Nasal cavity respiratory epithelium epithelial cell of viscerocranial mucosa (primary cell): ENCODE data around the gene PCBP3. TPM values are rescaled to one million over a fixed set of nuclear protein-coding genes. Genes with fewer than 3 reads are reported as not detected.

Source experiments
- total RNA-seq: library from RNA; depleted of rRNA; stranded (reverse); fragments of >200 nt; gene quantifications from 2 replicates; pipeline ENCODE4 v1.2.3, GENCODE V29; 2014

Gene PCBP3
- total RNA-seq, result 0.21 TPM in 1 of 2 replicates, not detected in the other

GRCh38 chr21:45643021-45643980, at the start of gene PCBP3:
Gene PCBP3 (plus strand): TSS chr21:45643725. CDS start chr21:45850086, 206,361 bp downstream.

GRCh38 chr21:45981151-45982091, 337.9 kb downstream of the PCBP3 start, which contains the start of gene COL6A1:
Gene COL6A1 (plus strand): TSS chr21:45981770. CDS start chr21:45981851, 81 bp downstream.

Other genes starting within 250 kb of the PCBP3 start
- gene COL18A1, start 238.6 kb upstream of the PCBP3 start, total RNA-seq, result 32.8 and 41.7 TPM in 2 replicates
- gene SLC19A1, start 101.3 kb upstream of the PCBP3 start, total RNA-seq, result 5.5 and 7.8 TPM in 2 replicates